ENCODE data around the gene DLX5.

GRCh38 chr7:97014145-97014750 lies 10.4 kb downstream of the DLX5 start:
- TF ChIP-seq, protein P1, sequence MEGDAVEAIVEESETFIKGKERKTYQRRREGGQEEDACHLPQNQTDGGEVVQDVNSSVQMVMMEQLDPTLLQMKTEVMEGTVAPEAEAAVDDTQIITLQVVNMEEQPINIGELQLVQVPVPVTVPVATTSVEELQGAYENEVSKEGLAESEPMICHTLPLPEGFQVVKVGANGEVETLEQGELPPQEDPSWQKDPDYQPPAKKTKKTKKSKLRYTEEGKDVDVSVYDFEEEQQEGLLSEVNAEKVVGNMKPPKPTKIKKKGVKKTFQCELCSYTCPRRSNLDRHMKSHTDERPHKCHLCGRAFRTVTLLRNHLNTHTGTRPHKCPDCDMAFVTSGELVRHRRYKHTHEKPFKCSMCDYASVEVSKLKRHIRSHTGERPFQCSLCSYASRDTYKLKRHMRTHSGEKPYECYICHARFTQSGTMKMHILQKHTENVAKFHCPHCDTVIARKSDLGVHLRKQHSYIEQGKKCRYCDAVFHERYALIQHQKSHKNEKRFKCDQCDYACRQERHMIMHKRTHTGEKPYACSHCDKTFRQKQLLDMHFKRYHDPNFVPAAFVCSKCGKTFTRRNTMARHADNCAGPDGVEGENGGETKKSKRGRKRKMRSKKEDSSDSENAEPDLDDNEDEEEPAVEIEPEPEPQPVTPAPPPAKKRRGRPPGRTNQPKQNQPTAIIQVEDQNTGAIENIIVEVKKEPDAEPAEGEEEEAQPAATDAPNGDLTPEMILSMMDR (conservative IDR thresholded peaks at IDR 0.05 in 1 of 2, IDR thresholded peaks at IDR 0.05 in 1 of 2; ENCODE audit: extremely low read depth in 1 of 2, insufficient read depth in 1 of 2, low read depth in 1 of 2, low read length in 2 of 2) = no peak
- TF ChIP-seq EZH2 (IDR thresholded peaks at IDR 0.05; ENCODE audit: borderline replicate concordance, low read length) = no peak
